Measurements from ENCODE around the gene GAN.
A peak's percentile ranks its signal among the peaks of the same experiment; 100 is the strongest.

Gene GAN

GRCh38 chr16:81357711-81358260 is 43.0 kb downstream of the GAN start:
- no peak for DNase-seq (ENCODE audit: low spot score)

- no peak for DNase-seq (ENCODE audit: low spot score)
Observed at GRCh38 chr16:81358860-81359259, 44.1 kb downstream of the GAN start.

GRCh38 chr16:81360135-81360534 is 45.4 kb downstream of the GAN start:
- no peak for DNase-seq (ENCODE audit: low spot score)

GRCh38 chr16:81365731-81366130 is 51.0 kb downstream of the GAN start:
- DNase-seq (ENCODE audit: low spot score): no peak

- DNase-seq (ENCODE audit: low spot score): peak; percentile 43
Observed at GRCh38 chr16:81366316-81366932, 51.7 kb downstream of the GAN start.

GRCh38 chr16:81367821-81368220 is 53.1 kb downstream of the GAN start:
- no peak for DNase-seq (ENCODE audit: low spot score)

GRCh38 chr16:81369888-81370504 is 55.2 kb downstream of the GAN start:
- no peak for DNase-seq (ENCODE audit: low spot score)

- no peak for DNase-seq (ENCODE audit: low spot score)
Observed at GRCh38 chr16:81371106-81371505, 56.3 kb downstream of the GAN start.

GRCh38 chr16:81374550-81374949 is 59.8 kb downstream of the GAN start:
- DNase-seq (ENCODE audit: low spot score): no peak

- no peak for DNase-seq (ENCODE audit: low spot score)
Observed at GRCh38 chr16:81376880-81377279, 62.1 kb downstream of the GAN start.

- no peak for DNase-seq (ENCODE audit: low spot score)
Observed at GRCh38 chr16:81378049-81378448, 63.3 kb downstream of the GAN start.

GRCh38 chr16:81380932-81381331 is 66.2 kb downstream of the GAN start:
- no peak for DNase-seq (ENCODE audit: low spot score)

- peak; percentile 23 for DNase-seq (ENCODE audit: low spot score)
Observed at GRCh38 chr16:81384006-81384405, 69.2 kb downstream of the GAN start.

- no peak for DNase-seq (ENCODE audit: low spot score)
Observed at GRCh38 chr16:81385031-81385756, 70.4 kb downstream of the GAN start.

- DNase-seq (ENCODE audit: low spot score): no peak
Observed at GRCh38 chr16:81388357-81388756, 73.6 kb downstream of the GAN start.

GRCh38 chr16:81390840-81391239 is 76.1 kb downstream of the GAN start:
- DNase-seq (ENCODE audit: low spot score): no peak

GRCh38 chr16:81392011-81392410 is 77.2 kb downstream of the GAN start:
- DNase-seq (ENCODE audit: low spot score): no peak

- DNase-seq (ENCODE audit: low spot score): no peak
Observed at GRCh38 chr16:81394416-81394815, 79.7 kb downstream of the GAN start.

GRCh38 chr16:81394966-81395655 is 80.3 kb downstream of the GAN start:
- no peak for DNase-seq (ENCODE audit: low spot score)

GRCh38 chr16:81397058-81397878 is 82.5 kb downstream of the GAN start:
- DNase-seq (ENCODE audit: low spot score): no peak

GRCh38 chr16:81397879-81398520 is 83.2 kb downstream of the GAN start:
- DNase-seq (ENCODE audit: low spot score): no peak
